Keratinocyte (primary cell): ENCODE data around the gene ASPSCR1. TPM values are rescaled to one million over a fixed set of nuclear protein-coding genes. Genes with fewer than 3 reads are reported as not detected.
A peak's percentile ranks its signal among the peaks of the same experiment; 100 is the strongest.

Experiments used
- DNase-seq: peaks from one replicate; pipeline ENCODE4 v3.0.0-alpha.2; 2011; ENCODE audit warnings: low read depth, missing footprints, low spot score
- FAIRE-seq: peaks from 2 replicates; lab custom pipeline; 2011; peaks lifted over from hg19 to GRCh38; lab: Jason Lieb, UNC
- H2AFZ ChIP-seq: 2 replicates; pipeline ENCODE4 v1.6.0; 2012; ENCODE audit warnings: low read length, control low read depth, inconsistent platforms; ENCODE audit not compliant: control insufficient read depth
- H3K27ac ChIP-seq: 2 replicates; pipeline ENCODE4 v1.5.1; 2011; ENCODE audit warnings: low read length; ENCODE audit not compliant: control insufficient read depth, insufficient read depth
- H3K27me3 ChIP-seq: 3 replicates; pipeline ENCODE4 v1.6.0; 2011; ENCODE audit warnings: low read length; ENCODE audit not compliant: control insufficient read depth, insufficient read depth; ENCODE audit errors: extremely low read depth
- H3K36me3 ChIP-seq, 2 experiments: 2 replicates in 1 of 2; 3 replicates in 1 of 2; pipeline ENCODE4 v1.5.1; 2011; ENCODE audit warnings: low read length in 2 of 2, mild to moderate bottlenecking in 1 of 2; ENCODE audit not compliant: control insufficient read depth in 2 of 2, insufficient read depth in 2 of 2; ENCODE audit errors: extremely low read depth in 1 of 2
- H3K4me1 ChIP-seq: 3 replicates; pipeline ENCODE4 v1.5.1; 2011; ENCODE audit warnings: low read length; ENCODE audit not compliant: control insufficient read depth, insufficient read depth; ENCODE audit errors: extremely low read depth
- H3K4me2 ChIP-seq: 3 replicates; pipeline ENCODE4 v1.6.0; 2011; ENCODE audit warnings: low read depth, low read length; ENCODE audit not compliant: control insufficient read depth, insufficient read depth; ENCODE audit errors: extremely low read depth
- H3K4me3 ChIP-seq, 3 experiments: fragments of 200-600 bp in 1 of 3; sonication (generic) in 1 of 3; 2 replicates in 2 of 3; 3 replicates in 1 of 3; pipeline ENCODE4 v1.5.1; 2011 to 2016; ENCODE audit warnings: low read length in 3 of 3, mild to moderate bottlenecking in 3 of 3, control low read depth in 2 of 3, inconsistent platforms in 1 of 3, low read depth in 1 of 3, mixed read lengths in 1 of 3, mixed run types in 1 of 3, moderate library complexity in 1 of 3; ENCODE audit not compliant: control insufficient read depth in 2 of 3, insufficient read depth in 2 of 3; ENCODE audit errors: extremely low read depth in 1 of 3
- H3K79me2 ChIP-seq: 2 replicates; pipeline ENCODE4 v1.6.0; 2012; ENCODE audit warnings: low read length; ENCODE audit not compliant: control insufficient read depth, insufficient read depth
- H3K9ac ChIP-seq: 3 replicates; pipeline ENCODE4 v1.6.0; 2011; ENCODE audit warnings: low read length; ENCODE audit not compliant: control insufficient read depth, insufficient read depth; ENCODE audit errors: extremely low read depth
- H3K9me1 ChIP-seq: 3 replicates; pipeline ENCODE4 v1.6.0; 2011; ENCODE audit warnings: low read length; ENCODE audit not compliant: control insufficient read depth, insufficient read depth; ENCODE audit errors: extremely low read depth
- H3K9me3 ChIP-seq: 2 replicates; pipeline ENCODE4 v1.5.1; 2012; ENCODE audit warnings: low read depth, low read length; ENCODE audit not compliant: control insufficient read depth
- H4K20me1 ChIP-seq: 3 replicates; pipeline ENCODE4 v1.6.0; 2011; ENCODE audit warnings: low read length; ENCODE audit not compliant: control insufficient read depth, insufficient read depth; ENCODE audit errors: extremely low read depth
- EZH2 ChIP-seq: IDR thresholded peaks from one replicate; pipeline ENCODE4 v1.6.1; 2012; ENCODE audit warnings: inconsistent platforms, mild to moderate bottlenecking, low read length, moderate library complexity
- dilution Hi-C: fragments of 300-500 bp; cut with MboI; formaldehyde crosslinking; loops from one replicate; pipeline ENCODE4 v1.7.0; 2020; ENCODE audit warnings: low sequenced_read_pairs; ENCODE audit not compliant: extremely low pct_ligation_motif_present
- polyA plus RNA-seq, 5 experiments: library from polyadenylated mRNA; depleted of rRNA in 3 of 5; stranded (reverse) in 3 of 5; stranded (forward) in 1 of 5; unstranded in 1 of 5; fragments of >200 nt; gene quantifications; 1 replicate in 1 of 5; 2 replicates in 3 of 5; 3 replicates in 1 of 5; pipeline versions ENCODE4 v1.2.1 to v1.2.3, GENCODE V29; 2011 to 2012; ENCODE audit warnings: missing spikeins in 2 of 5, low read depth in 1 of 5, low replicate concordance in 1 of 5
- TF ChIP-seq, protein P1 (sequence below), 3 experiments: IDR thresholded peaks in 1 of 3; conservative IDR thresholded peaks in 1 of 3; optimal IDR thresholded peaks in 1 of 3; 2 replicates in 2 of 3; 3 replicates in 1 of 3; pipeline versions ENCODE3 to v1.5.1; 2011; ENCODE audit warnings: low read length in 3 of 3, mild to moderate bottlenecking in 3 of 3, moderate library complexity in 2 of 3, control low read depth in 1 of 3, inconsistent platforms in 1 of 3; ENCODE audit not compliant: insufficient read depth in 2 of 3; ENCODE audit errors: extremely low read depth in 1 of 3

The ASPSCR1 gene
- polyA plus RNA-seq, 1 donor (not counting 4 experiments of a cell fraction or from before 2014, with no cell fraction given), result 5.2 TPM

DNA sequence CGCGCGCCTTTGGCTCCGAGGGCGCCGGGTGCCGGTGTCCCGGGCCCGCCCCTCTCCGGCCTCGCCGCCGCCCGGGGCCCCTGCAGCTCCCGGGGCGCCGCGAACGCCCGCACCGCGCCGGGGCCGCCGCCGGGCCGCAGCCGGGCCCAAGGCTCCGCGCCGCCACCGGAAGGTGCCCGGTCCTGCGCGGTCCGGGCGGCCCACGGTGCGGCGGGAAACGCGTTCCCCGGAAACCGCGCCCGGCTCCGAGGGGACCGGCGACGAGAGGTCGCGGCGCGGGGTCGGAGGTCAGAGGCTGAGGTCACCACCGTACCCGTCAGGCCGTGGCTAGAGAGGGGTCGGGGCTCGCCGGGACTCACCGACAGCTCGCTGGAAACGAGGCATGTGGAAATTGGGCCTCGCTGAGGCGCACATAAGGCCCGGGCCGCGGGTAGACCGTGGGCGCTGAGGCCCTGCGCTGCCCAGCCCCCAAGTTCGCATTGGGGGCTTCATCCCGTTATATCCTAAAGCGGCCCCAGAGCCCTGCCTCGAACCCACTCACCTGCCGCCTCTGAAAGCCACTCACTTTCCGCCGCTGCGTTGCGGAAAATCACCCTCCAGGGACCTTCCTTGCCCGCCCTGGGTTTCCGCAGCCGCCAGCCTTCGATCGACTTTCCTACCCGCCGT is 88.3 kb downstream of the ASPSCR1 start, which contains the start of gene DUS1L:
DUS1L (minus strand) TSS at position 167 of the 666 bp plus-strand sequence. CDS start 745 bp downstream, outside the sequence.
- FAIRE-seq (no peak), DNase-seq (no peak)
- TF ChIP-seq, protein P1, sequence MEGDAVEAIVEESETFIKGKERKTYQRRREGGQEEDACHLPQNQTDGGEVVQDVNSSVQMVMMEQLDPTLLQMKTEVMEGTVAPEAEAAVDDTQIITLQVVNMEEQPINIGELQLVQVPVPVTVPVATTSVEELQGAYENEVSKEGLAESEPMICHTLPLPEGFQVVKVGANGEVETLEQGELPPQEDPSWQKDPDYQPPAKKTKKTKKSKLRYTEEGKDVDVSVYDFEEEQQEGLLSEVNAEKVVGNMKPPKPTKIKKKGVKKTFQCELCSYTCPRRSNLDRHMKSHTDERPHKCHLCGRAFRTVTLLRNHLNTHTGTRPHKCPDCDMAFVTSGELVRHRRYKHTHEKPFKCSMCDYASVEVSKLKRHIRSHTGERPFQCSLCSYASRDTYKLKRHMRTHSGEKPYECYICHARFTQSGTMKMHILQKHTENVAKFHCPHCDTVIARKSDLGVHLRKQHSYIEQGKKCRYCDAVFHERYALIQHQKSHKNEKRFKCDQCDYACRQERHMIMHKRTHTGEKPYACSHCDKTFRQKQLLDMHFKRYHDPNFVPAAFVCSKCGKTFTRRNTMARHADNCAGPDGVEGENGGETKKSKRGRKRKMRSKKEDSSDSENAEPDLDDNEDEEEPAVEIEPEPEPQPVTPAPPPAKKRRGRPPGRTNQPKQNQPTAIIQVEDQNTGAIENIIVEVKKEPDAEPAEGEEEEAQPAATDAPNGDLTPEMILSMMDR (optimal IDR thresholded peaks at IDR 0.05 in 1 of 3, IDR thresholded peaks at IDR 0.05 in 1 of 3, conservative IDR thresholded peaks at IDR 0.05 in 1 of 3; ENCODE audit: extremely low read depth in 1 of 3, insufficient read depth in 2 of 3, low read length in 3 of 3), result no peak
- no peak for TF ChIP-seq EZH2
- peak within 1 kb of the TSS; percentile 97 for H2AFZ ChIP-seq
- peak within 1 kb of the TSS; percentile 93 for H3K4me2 ChIP-seq
- peak within 1 kb of the TSS; percentile 78 to 84 (median 84) for H3K4me3 ChIP-seq
- peaks cover 13% of the 10 kb centered on the region for H3K4me1 ChIP-seq
- H3K9me1 ChIP-seq, result no peaks in the 10 kb centered on the region
- peaks cover 12 to 16% of the 10 kb centered on the region in 2 experiments for H3K36me3 ChIP-seq
- peaks cover 9% of the 10 kb centered on the region for H4K20me1 ChIP-seq
- H3K9me3 ChIP-seq, result no peaks in the 10 kb centered on the region
- peak within 1 kb of the TSS; percentile 52 for H3K27ac ChIP-seq
- no peaks in the 10 kb centered on the region for H3K27me3 ChIP-seq
- dilution Hi-C loops, result no loop called here
- peak within 1 kb of the TSS; percentile 83 for H3K9ac ChIP-seq
- H3K79me2 ChIP-seq, result peaks cover 20% of the 10 kb centered on the region

Other genes with a start within 250 kb of the ASPSCR1 start
- not detected in 3 replicates for gene GCGR, start 173.5 kb upstream of the ASPSCR1 start, polyA plus RNA-seq
- 17.7 to 29.1 TPM (median 24.4 TPM) in 3 replicates for gene MCRIP1, start 144.3 kb upstream of the ASPSCR1 start, polyA plus RNA-seq
- gene PPP1R27, start 142.6 kb upstream of the ASPSCR1 start, polyA plus RNA-seq, result 0.12 to 0.99 TPM in 2 of 3 replicates, not detected in the other
- 75.2 to 149 TPM (median 110 TPM) in 3 replicates for gene P4HB, start 117.1 kb upstream of the ASPSCR1 start, polyA plus RNA-seq
- 51.7 to 280 TPM (median 65.7 TPM) in 3 replicates for gene ARHGDIA, start 106.3 kb upstream of the ASPSCR1 start, polyA plus RNA-seq
- gene ALYREF, start 86.0 kb upstream of the ASPSCR1 start, polyA plus RNA-seq, result 49.6 to 84.5 TPM (median 68.3 TPM) in 3 replicates
- 195 to 269 TPM (median 230 TPM) in 3 replicates for gene ANAPC11, start 85.9 kb upstream of the ASPSCR1 start, polyA plus RNA-seq
- 0.07 TPM in 1 of 3 replicates, not detected in the others for gene NPB, start 75.4 kb upstream of the ASPSCR1 start, polyA plus RNA-seq
- 38.1 to 47.6 TPM (median 45.8 TPM) in 3 replicates for gene PCYT2, start 66.2 kb upstream of the ASPSCR1 start, polyA plus RNA-seq
- 6.9 to 11.9 TPM (median 7.4 TPM) in 3 replicates for gene SIRT7, start 59.5 kb upstream of the ASPSCR1 start, polyA plus RNA-seq
- gene MAFG, start 49.9 kb upstream of the ASPSCR1 start, polyA plus RNA-seq, result 8.3 to 12.1 TPM (median 9.4 TPM) in 3 replicates
- 22.2 to 27.9 TPM (median 27.9 TPM) in 3 replicates for gene PYCR1, start 40.3 kb upstream of the ASPSCR1 start, polyA plus RNA-seq
- gene MYADML2, start 30.4 kb upstream of the ASPSCR1 start, polyA plus RNA-seq, result not detected in 3 replicates
- not detected in 3 replicates for gene NOTUM, start 16.4 kb upstream of the ASPSCR1 start, polyA plus RNA-seq
- 38.3 to 52.0 TPM (median 48.2 TPM) in 3 replicates for gene CENPX, start 45.2 kb downstream of the ASPSCR1 start, polyA plus RNA-seq
- gene LRRC45, start 45.7 kb downstream of the ASPSCR1 start, polyA plus RNA-seq, result 2.5 to 3.6 TPM (median 2.9 TPM) in 3 replicates
- 10.2 to 23.0 TPM (median 12.3 TPM) in 3 replicates for gene RAC3, start 54.0 kb downstream of the ASPSCR1 start, polyA plus RNA-seq
- gene DCXR, start 60.1 kb downstream of the ASPSCR1 start, polyA plus RNA-seq, result 45.4 to 73.6 TPM (median 64.0 TPM) in 3 replicates
- gene RFNG, start 74.2 kb downstream of the ASPSCR1 start, polyA plus RNA-seq, result 10.2 to 25.3 TPM (median 13.6 TPM) in 3 replicates
- gene GPS1, start 74.3 kb downstream of the ASPSCR1 start, polyA plus RNA-seq, result 60.4 to 99.3 TPM (median 81.7 TPM) in 3 replicates
- 49.1 to 68.3 TPM (median 52.0 TPM) in 3 replicates for gene DUS1L, start 88.2 kb downstream of the ASPSCR1 start, polyA plus RNA-seq
- 44.7 to 137 TPM (median 55.7 TPM) in 3 replicates for gene FASN, start 120.6 kb downstream of the ASPSCR1 start, polyA plus RNA-seq
- 14.0 to 24.8 TPM (median 19.2 TPM) in 3 replicates for gene CCDC57, start 235.2 kb downstream of the ASPSCR1 start, polyA plus RNA-seq